HUES64 (cell line): Measurements from ENCODE around the gene POU6F2.

Experiments
- H3K27ac ChIP-seq: 2 replicates; pipeline ENCODE4 v1.7.0; 2013; ENCODE audit warnings: low read depth, low read length, inconsistent platforms
- H3K27me3 ChIP-seq: 2 replicates; pipeline ENCODE4 v1.6.1; 2013; ENCODE audit warnings: mild to moderate bottlenecking, low read length; ENCODE audit not compliant: insufficient read depth
- H3K36me3 ChIP-seq: 2 replicates; pipeline ENCODE4 v1.6.1; 2013; ENCODE audit warnings: mild to moderate bottlenecking, low read length; ENCODE audit not compliant: insufficient read depth
- H3K4me1 ChIP-seq: 2 replicates; pipeline ENCODE4 v1.6.1; 2013; ENCODE audit warnings: mild to moderate bottlenecking, low read length, moderate library complexity; ENCODE audit not compliant: insufficient read depth
- H3K4me3 ChIP-seq: 2 replicates; pipeline ENCODE4 v1.5.1; 2013; ENCODE audit warnings: mild to moderate bottlenecking, low read length, moderate library complexity
- H3K9ac ChIP-seq: 2 replicates; pipeline ENCODE4 v1.6.1; 2013; ENCODE audit warnings: mild to moderate bottlenecking, low read depth, low read length
- H3K9me3 ChIP-seq: 2 replicates; pipeline ENCODE4 v1.6.1; 2013; ENCODE audit warnings: low read depth, low read length; ENCODE audit not compliant: insufficient read depth
- WGBS: fragments of 150-250, 120-280 bp; methylation state at CpG from one replicate; pipeline ENCODE4 v1.1.7; 2013; ENCODE audit warnings: missing lambda C conversion rate; 5-methylcytosine and 5-hydroxymethylcytosine counted together

Gene POU6F2

GRCh38 chr7:39069896-39070881 lies 92.5 kb downstream of the POU6F2 start:
- Histone ChIP-seq H3K9me3 (no peaks in the 10 kb centered on the region), H3K27me3 (no peaks in the 10 kb centered on the region; the same call in 1 of the 2 replicates), H3K36me3 (no peaks in the 10 kb centered on the region), H3K9ac (no peak overlapping the region), H3K27ac (no peak overlapping the region), H3K4me3 (no peak overlapping the region), H3K4me1 (peaks cover 12% of the 10 kb centered on the region)
- WGBS = 87% methylated on average over 11 of the region's 11 CpGs

- WGBS = 95% methylated on average over 5 of the region's 5 CpGs
- no peaks in the 10 kb centered on the region for H3K36me3 ChIP-seq
- H3K4me3 ChIP-seq = no peak overlapping the region
- H3K9me3 ChIP-seq = no peaks in the 10 kb centered on the region
- H3K27me3 ChIP-seq = no peaks in the 10 kb centered on the region; the same call in 1 of the 2 replicates
- no peak overlapping the region for H3K27ac ChIP-seq
- H3K4me1 ChIP-seq = peaks cover 12% of the 10 kb centered on the region
- no peak overlapping the region for H3K9ac ChIP-seq
Observed at GRCh38 chr7:39071116-39071515, 93.4 kb downstream of the POU6F2 start.

DNA sequence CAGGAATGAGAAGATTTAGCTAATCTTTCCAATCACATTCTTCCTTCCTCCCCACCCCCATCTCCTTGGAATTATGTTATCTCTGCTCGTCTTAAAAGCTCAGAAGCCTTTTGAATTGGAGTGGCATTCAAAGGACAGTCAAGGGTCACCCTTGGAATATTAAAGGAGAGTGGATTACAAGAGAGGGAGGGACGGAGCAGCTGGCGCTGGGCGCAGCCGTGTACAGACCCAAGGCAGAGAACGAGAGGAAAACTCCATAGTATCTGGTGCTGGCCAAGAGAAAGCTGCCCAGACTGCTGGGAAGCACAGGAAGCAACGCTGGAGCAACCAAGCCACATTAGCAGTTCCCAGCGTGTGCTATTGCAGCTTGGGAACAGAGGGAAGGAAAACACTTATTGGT lies 95.7 kb downstream of the POU6F2 start:
- H3K9ac ChIP-seq = no peak overlapping the region
- no peaks in the 10 kb centered on the region for H3K36me3 ChIP-seq
- no peak overlapping the region for H3K4me3 ChIP-seq
- no peaks in the 10 kb centered on the region for H3K9me3 ChIP-seq
- 41% methylated on average over 8 of the region's 8 CpGs for WGBS
- H3K4me1 ChIP-seq = peaks cover 12% of the 10 kb centered on the region
- H3K27ac ChIP-seq = 0 out of 2 replicates have a peak overlapping the region, but pooled peaks have one; percentile 1
- H3K27me3 ChIP-seq = no peaks in the 10 kb centered on the region; the same call in 1 of the 2 replicates

- 96% methylated on average over 1 of the region's 1 CpG for WGBS
- no peak overlapping the region for H3K27ac ChIP-seq
- no peaks in the 10 kb centered on the region for H3K27me3 ChIP-seq
- H3K36me3 ChIP-seq = no peaks in the 10 kb centered on the region
- H3K9ac ChIP-seq = no peak overlapping the region
- no peak overlapping the region for H3K4me3 ChIP-seq
- H3K9me3 ChIP-seq = no peaks in the 10 kb centered on the region
- H3K4me1 ChIP-seq = peaks cover 12% of the 10 kb centered on the region
Observed at GRCh38 chr7:39075210-39075609, 97.5 kb downstream of the POU6F2 start.

- Histone ChIP-seq H3K9me3 (no peaks in the 10 kb centered on the region), H3K27me3 (no peaks in the 10 kb centered on the region), H3K9ac (no peak overlapping the region), H3K4me1 (peaks cover 40% of the 10 kb centered on the region), H3K27ac (no peak overlapping the region), H3K4me3 (no peak overlapping the region), H3K36me3 (no peaks in the 10 kb centered on the region)
- WGBS = 93% methylated on average over 3 of the region's 3 CpGs
Observed at GRCh38 chr7:39083781-39084180, 106.1 kb downstream of the POU6F2 start.

DNA sequence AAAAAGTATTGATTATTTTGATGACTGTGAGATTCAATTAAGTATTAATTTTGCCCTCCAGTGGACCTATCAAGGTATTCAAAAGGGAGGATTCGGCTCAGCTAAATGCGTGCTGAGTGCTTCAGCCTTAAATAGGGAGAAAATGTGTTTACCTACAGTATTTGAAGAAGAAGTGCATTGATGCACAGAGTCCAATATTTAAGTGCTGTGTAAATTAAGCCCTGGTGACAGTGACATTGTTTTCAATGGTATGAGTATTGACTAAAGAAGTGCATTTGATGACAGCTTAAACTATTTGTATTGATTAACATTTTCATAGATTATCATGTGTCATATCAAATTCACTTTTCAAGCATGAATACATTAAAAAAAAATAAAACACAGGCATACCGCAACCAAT lies 106.6 kb downstream of the POU6F2 start:
- no peak overlapping the region for H3K27ac ChIP-seq

GRCh38 chr7:39085189-39085588 lies 107.5 kb downstream of the POU6F2 start:
- Histone ChIP-seq H3K9ac (no peak overlapping the region), H3K4me3 (peak overlapping the region; percentile 45), H3K9me3 (no peaks in the 10 kb centered on the region), H3K27ac (no peak overlapping the region), H3K36me3 (no peaks in the 10 kb centered on the region), H3K4me1 (peaks cover 49% of the 10 kb centered on the region), H3K27me3 (no peaks in the 10 kb centered on the region)
- WGBS = 40% methylated on average over 1 of the region's 5 CpGs

More for the DNA sequence above, 106.6 kb downstream of the POU6F2 start:
- no peaks in the 10 kb centered on the region for H3K27me3 ChIP-seq
- no peak overlapping the region for H3K9ac ChIP-seq
- no peaks in the 10 kb centered on the region for H3K36me3 ChIP-seq
- no peaks in the 10 kb centered on the region for H3K9me3 ChIP-seq
- no peak overlapping the region for H3K4me3 ChIP-seq
- 94% methylated on average over 3 of the region's 3 CpGs for WGBS
- H3K4me1 ChIP-seq = peaks cover 45% of the 10 kb centered on the region

GRCh38 chr7:39085590-39086049 lies 107.9 kb downstream of the POU6F2 start:
- peak overlapping the region; percentile 45 for H3K4me3 ChIP-seq
- no peaks in the 10 kb centered on the region for H3K9me3 ChIP-seq
- WGBS = 31% methylated on average over 9 of the region's 11 CpGs
- no peaks in the 10 kb centered on the region for H3K36me3 ChIP-seq
- H3K27me3 ChIP-seq = no peaks in the 10 kb centered on the region
- no peak overlapping the region for H3K27ac ChIP-seq
- H3K4me1 ChIP-seq = peaks cover 50% of the 10 kb centered on the region
- H3K9ac ChIP-seq = no peak overlapping the region

GRCh38 chr7:39086638-39087360 lies 109.1 kb downstream of the POU6F2 start:
- Histone ChIP-seq H3K36me3 (no peaks in the 10 kb centered on the region), H3K4me1 (peaks cover 50% of the 10 kb centered on the region), H3K9me3 (no peaks in the 10 kb centered on the region), H3K4me3 (no peak overlapping the region), H3K27ac (no peak overlapping the region), H3K27me3 (no peaks in the 10 kb centered on the region), H3K9ac (no peak overlapping the region)
- WGBS = 91% methylated on average over 9 of the region's 10 CpGs

- H3K9me3 ChIP-seq = no peaks in the 10 kb centered on the region
- no peaks in the 10 kb centered on the region for H3K27me3 ChIP-seq
- no peak overlapping the region for H3K4me3 ChIP-seq
- no peaks in the 10 kb centered on the region for H3K36me3 ChIP-seq
- no peak overlapping the region for H3K27ac ChIP-seq
- WGBS = 85% methylated on average over 3 of the region's 3 CpGs
- no peak overlapping the region for H3K9ac ChIP-seq
- H3K4me1 ChIP-seq = peaks cover 42% of the 10 kb centered on the region
Observed at GRCh38 chr7:39088730-39089593, 111.3 kb downstream of the POU6F2 start.
